HT1080 (cell line): Measurements from ENCODE around the gene DNAJC13. TPM values are rescaled to one million over a fixed set of nuclear protein-coding genes. Genes with fewer than 3 reads are reported as not detected.
"Not testable (repeated sequence)": the region's sequence is repeated elsewhere in the genome, so short reads cannot be mapped to it uniquely, and the experiment has no call there.

Source experiments
- DNase-seq: peaks from one replicate; pipeline ENCODE4 v3.0.0-alpha.2; 2015; ENCODE audit warnings: low read depth
- total RNA-seq: library from RNA; depleted of rRNA; stranded (reverse); fragments of >200 nt; shearing (Covaris generic); gene quantifications from 2 replicates; pipeline ENCODE4 v1.2.3, GENCODE V29; 2014

The DNAJC13 gene
- total RNA-seq, 1 experiment from 2014 or later: 52.5 TPM

- no peak for DNase-seq
These were observed 125.3 kb downstream of the DNAJC13 start for GRCh38 chr3:132542577-132542976.

DNA sequence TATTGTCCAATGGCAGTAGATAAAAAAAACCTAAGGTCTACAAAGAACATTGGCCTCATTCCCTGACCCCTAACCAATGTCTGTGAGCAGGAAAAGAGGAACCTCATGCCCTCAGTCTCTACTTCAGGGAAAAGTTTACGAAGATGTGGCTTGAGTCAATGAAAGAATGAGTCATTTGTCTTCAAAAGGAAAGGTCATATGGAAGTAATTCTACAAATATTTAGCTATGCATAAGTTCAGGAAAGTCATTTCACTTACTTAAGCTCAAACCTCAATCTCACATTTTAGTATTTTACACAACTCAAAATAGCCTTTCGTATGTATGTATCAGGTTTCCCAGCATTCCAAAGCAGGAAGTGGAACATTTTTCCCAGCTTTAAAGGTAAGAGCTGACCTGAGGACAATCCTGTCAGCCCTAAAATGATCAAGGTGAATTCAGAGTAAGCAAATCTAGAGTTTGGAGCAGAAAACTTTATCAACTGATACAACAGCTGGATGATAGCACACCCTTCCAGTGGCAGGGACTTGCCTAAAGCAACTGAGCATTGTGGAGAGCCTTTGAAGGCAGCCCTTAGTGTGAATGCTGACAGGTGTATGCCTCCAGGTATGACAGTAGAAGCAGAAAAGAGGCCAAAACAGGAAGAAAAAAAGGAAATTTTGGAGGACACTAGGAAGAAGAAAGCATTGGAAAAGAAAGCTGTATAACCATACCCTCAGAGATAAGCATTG is 125.9 kb downstream of the DNAJC13 start:
- peak; percentile 95 for DNase-seq

DNA sequence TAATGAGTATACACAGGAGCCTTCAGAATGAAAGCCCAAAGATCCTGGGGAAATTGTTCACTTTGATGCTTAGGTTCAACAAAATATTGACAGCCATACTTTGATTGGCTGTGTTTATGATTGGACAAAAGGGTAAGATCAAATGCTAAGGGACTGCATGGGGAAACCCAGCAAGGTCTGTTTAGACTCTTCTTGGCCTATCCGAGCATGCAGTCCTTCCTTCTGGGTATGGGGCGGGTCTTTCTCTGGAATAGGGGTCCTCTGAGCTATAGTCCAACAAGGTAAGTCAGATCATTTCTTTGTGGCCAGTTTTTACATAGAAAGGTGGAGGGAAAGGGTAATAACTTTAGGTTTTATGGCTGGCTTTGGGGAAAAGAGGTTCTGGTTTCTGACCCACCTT is 126.8 kb downstream of the DNAJC13 start:
- DNase-seq: no peak

GRCh38 chr3:132545471-132545870 is 128.2 kb downstream of the DNAJC13 start:
- DNase-seq: no peak

DNA sequence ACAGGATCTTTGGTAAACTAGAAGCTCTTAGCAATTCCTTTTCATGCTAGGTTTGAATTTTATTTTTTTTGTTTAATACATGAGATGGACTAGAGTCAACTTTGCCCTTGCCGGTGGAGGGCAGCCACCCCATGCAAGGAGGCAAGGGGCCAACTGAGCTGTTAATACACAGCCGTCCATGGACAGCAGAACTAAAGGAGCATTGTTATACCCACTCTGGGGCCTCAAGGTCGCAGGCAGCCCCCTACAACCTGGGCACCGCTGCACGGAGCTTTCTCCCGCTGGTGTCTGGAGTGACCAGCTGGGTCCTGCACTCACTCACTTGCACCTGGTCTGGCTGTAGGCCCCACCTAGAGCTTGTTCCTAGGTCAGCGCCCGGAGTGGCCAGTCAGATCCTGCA is 131.9 kb downstream of the DNAJC13 start:
- no peak for DNase-seq

DNA sequence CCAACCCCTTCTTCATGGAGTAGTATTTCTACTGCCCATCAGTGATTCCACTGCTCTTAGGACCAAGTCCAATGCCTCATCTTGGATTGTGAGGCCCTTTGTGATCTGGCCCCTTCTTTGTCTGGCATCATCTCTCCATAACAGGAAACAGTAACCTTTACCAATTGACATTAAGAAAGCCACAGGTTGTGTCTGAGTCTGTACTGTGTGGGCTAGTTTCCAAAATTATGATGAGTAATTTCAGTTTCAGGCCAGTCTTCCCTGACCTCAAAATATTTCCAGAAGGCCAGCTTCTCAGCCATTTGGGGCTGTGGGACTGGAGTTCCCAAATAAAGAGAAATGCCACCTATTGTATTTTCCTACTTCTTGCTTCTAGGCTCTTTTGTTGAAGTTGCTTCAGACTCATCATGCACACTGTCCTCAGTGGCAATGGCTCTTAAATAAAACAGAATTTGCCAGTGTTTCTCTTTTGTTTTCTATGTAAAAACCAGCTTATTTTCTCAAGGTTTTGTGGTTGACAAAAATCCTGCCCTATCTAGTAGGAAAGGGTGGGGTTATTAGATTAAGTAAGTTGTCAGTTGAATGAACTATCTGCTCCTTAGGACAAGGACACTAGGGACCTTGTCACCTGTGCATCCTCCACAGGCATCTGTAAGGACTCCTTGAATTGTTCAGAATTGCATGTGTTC is 132.7 kb downstream of the DNAJC13 start:
- DNase-seq: peak; percentile 90

DNA sequence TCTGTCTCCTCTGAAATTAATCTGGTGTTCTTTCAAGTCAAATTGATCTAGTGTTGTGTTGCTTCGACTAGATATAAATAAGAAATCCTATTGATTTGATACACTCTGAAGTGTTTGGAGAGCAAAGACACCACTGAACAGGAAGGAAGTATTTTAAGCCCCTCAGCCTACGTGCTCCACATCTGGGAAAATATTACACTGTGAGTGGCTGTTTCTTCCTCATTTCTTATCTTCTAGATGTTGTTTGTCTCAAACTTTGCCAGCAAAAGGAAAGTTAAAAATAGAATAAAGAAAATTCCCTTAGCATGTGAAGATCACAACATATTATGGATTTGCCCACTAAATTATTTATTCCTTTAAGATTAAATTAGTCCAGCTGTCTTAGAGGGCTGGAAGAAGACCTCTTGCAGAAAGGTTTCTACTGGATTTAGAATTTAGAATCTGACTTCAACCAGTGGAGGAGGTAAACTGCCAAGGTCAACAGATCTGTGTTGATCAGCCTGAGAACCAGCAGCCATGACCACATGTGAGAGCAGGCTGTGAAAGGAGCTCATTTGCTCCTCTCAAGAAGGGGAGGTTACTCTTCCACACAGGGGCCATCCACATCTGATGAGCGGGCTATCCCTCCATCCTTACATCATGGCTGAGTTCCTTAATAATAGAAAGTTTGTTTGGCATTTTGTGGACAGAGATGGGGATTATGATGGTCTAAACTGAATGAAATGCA is 133.4 kb downstream of the DNAJC13 start:
- no peak for DNase-seq

- DNase-seq: no peak
These were observed 136.5 kb downstream of the DNAJC13 start for GRCh38 chr3:132553826-132554225.

GRCh38 chr3:132554437-132554836 is 137.1 kb downstream of the DNAJC13 start:
- DNase-seq: no peak

DNA sequence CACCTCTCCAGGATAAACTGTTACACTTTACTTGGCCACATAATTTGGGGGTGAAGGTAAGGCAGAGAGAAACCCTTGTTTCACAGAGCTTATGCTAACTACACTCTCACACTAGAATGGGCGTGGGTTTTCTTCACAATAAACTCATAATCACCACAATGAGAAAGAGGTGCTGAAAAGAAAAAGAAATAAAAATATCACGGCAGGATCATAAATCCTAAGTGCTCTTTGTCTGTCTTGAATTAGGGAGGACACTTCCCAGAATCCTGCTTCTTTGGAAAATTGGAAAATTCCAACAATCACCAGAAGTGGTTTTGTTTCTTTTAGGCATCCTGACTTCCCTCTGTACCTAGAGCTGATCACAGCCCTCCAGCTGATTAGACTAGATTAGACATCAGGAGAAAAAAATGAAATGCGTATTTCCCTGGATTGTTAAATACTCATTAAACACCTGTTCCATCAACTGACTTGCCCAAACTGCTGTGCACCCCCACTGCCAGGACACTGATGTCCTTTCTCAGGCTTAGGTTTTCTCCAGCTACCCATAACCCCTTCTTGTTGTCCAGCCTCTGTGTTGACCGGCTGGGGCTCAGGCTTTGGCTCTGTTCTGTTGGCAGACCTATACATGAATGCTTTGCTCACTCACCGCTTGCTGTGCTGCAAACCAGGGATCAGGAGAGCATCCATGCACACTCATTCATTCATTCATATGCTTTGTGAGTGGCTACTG is 138.2 kb downstream of the DNAJC13 start:
- DNase-seq: no peak

DNA sequence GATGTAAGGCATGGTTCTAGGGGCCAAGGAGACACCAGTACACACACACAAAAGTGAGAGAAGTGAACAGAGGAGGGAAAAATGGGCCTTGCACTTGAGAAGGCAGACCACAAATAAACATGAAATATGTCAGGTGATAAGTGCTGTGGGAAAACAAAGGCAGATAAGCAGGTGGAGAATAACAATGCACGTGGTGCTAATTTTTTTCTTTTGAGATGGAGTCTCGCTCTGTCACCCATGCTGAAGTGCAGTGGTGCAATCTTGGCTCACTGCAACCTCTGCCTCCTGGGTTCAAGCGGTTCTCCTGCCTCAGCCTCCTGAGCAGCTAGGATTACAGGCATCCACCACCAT is 138.7 kb downstream of the DNAJC13 start:
- not testable (repeated sequence) for DNase-seq

- DNase-seq: no peak
These were observed 139.3 kb downstream of the DNAJC13 start for GRCh38 chr3:132556508-132557159.

GRCh38 chr3:132561003-132561402 is 143.7 kb downstream of the DNAJC13 start:
- no peak for DNase-seq

GRCh38 chr3:132563420-132564069 is 146.2 kb downstream of the DNAJC13 start:
- no peak for DNase-seq

DNA sequence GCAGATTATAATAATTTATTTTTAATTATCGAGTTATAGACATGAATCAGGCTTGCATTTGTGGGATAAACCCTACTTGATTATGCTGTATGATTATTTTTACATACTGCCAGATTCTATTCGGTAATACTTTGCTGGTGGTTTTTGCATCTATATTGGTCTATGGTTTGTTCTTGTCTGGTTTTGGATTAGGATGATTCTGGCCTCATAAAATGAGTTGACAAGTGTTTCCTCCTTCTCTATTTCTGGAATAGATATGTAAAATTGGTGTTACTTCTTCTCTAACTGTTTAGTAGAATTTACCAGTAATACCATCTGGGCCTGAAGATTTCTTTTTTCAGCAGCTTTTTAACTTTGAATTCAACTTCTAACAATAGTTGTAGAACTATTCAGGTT is 146.8 kb downstream of the DNAJC13 start:
- no peak for DNase-seq

- DNase-seq: no peak
These were observed 151.1 kb downstream of the DNAJC13 start for GRCh38 chr3:132568422-132568821.

- DNase-seq: no peak
These were observed 151.9 kb downstream of the DNAJC13 start for GRCh38 chr3:132569153-132569552.

DNA sequence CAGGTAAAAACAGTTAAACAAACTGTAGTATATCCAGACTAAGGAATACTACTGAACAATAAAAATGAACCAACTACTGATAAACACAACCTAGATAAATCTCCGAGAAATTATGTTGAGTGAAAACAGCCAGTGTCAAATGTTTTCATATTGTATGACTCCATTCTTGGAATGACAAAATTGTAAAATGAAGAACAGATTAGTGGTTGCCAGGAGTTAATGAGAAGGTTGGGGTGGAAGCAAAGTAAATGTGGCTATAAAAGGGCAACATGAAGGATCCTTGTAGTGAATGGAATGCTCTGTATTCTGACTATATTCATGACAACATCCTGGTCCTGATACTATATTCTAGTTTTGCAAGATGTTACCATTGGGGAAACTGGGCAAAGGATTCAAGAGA is 152.3 kb downstream of the DNAJC13 start:
- DNase-seq: no peak

DNA sequence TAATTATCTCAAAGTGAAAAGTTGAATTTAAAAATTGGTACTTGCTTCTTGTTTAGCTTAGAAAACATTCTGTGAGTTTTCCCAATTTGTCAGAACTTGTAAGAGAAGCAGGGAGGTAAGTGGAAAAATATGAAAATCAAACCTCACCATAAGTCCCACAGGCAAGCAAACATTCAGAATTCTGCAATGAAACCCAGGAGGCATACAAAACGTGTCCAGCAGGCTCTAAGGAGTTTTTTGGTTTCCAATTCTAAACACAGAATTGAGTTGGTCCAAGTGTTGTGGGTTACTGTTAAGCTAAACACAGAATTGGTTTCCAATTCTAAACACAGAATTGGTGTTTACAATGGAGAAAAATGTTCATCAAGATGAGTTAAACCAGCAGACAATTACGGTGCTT is 152.7 kb downstream of the DNAJC13 start:
- no peak for DNase-seq

DNA sequence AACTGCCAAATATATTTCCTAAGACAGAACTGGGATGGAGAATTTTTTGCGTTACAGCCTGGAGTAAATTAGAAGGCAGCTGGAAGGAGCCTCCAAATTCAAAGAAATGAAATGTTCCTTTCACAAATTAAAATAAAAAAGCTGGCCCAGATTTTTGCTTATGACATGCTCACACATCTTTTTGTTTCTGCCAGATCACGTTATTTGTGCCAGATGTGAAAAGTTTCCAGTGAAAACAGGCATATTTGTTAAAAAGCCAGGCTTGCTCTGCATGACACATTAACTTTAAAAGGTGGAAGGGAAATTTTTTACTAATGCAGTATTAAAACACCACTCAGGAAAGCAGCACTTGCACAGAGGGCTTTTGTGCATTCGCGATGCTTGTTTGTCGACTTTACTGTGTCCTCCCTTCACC is 156.5 kb downstream of the DNAJC13 start:
- DNase-seq: no peak

GRCh38 chr3:132587401-132587800 is 170.1 kb downstream of the DNAJC13 start:
- no peak for DNase-seq
